Measurements from ENCODE around the gene MYNN. TPM values are rescaled to one million over a fixed set of nuclear protein-coding genes. Genes with fewer than 3 reads are reported as not detected.

The MYNN gene
- total RNA-seq, 1 donor from 2014 or later = 14.6 TPM

DNA sequence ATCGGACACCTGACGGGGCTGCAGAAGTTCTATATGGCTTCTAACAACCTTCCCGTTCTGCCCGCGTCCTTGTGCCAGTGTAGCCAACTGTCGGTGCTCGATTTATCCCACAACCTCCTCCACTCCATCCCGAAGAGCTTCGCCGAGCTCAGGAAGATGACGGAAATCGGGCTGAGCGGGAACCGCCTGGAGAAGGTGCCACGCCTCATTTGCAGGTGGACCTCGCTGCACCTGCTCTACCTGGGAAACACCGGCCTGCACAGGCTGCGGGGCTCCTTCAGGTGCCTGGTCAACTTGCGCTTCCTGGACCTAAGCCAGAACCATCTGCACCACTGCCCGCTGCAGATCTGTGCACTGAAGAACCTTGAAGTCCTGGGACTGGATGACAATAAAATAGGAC, 49.3 kb downstream of the MYNN start:
- intact Hi-C loops (cut with DNase I) = no loop called here
- Histone ChIP-seq H3K36me3 (no peaks in the 10 kb centered on the region), H3K4me3 (no peak overlapping the region), H3K4me1 (no peaks in the 10 kb centered on the region), H3K27me3 (no peaks in the 10 kb centered on the region), H3K9me3 (no peaks in the 10 kb centered on the region), H3K27ac (no peak overlapping the region)
- DNase-seq (no peak), ATAC-seq (peak; percentile 36)
- TF ChIP-seq CTCF (IDR thresholded peaks at IDR 0.05) = no peak

DNA sequence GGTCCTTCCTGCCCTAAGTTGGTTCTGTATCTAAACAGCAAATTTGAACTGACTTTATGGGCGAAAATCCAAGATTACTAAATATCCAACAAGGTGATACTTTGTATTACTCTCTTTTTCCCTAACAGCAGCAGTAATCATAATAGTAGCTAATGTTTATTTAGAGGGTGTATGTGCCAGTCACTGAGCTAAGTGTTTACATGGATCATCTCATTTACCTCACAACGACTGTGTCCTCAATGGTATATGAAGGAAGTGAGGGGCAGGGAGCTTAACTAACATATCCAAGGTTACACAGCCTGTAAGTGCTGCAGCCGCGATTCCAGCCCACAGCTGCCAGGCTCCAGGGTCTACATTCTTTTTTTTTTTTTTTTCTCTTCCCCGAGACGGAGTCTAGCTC, 49.8 kb downstream of the MYNN start:
- intact Hi-C loops (cut with DNase I) = no loop called here

GRCh38 chr3:169825316-169825715, 52.1 kb downstream of the MYNN start:
- Histone ChIP-seq H3K27me3 (no peaks in the 10 kb centered on the region), H3K4me3 (no peak overlapping the region), H3K36me3 (no peaks in the 10 kb centered on the region), H3K9me3 (no peaks in the 10 kb centered on the region), H3K27ac (no peak overlapping the region), H3K4me1 (peaks cover 6% of the 10 kb centered on the region)
- ATAC-seq (no peak), DNase-seq (no peak)
- no peak for TF ChIP-seq CTCF (IDR thresholded peaks at IDR 0.05)
- intact Hi-C loops (cut with DNase I) = no loop called here

More for the DNA sequence above, 49.8 kb downstream of the MYNN start:
- Histone ChIP-seq H3K4me3 (no peak overlapping the region), H3K9me3 (no peaks in the 10 kb centered on the region), H3K27ac (no peak overlapping the region), H3K36me3 (no peaks in the 10 kb centered on the region), H3K4me1 (no peaks in the 10 kb centered on the region), H3K27me3 (no peaks in the 10 kb centered on the region)
- no peak for TF ChIP-seq CTCF (IDR thresholded peaks at IDR 0.05)
- ATAC-seq (no peak), DNase-seq (no peak)

DNA sequence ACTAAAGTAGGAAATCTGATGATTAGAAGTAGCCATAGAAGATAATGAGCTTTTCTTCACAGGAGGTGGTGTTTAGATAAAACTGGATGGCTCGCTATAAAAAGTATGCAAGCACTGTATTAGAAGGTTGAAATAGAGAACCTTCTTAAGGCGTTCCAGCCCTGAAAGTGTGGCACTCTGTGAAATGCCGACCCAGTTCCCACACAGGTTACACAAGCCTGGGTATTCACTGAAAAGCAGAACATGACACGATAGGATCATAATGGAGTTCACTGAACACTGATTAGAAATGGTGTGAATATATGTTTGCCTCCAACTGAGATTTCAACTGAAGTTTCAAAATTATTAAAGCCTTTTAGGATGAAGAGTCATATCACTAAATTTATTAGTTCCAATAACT, 54.5 kb downstream of the MYNN start:
- no peak for TF ChIP-seq CTCF (IDR thresholded peaks at IDR 0.05)
- ATAC-seq = peak; percentile 55
- H3K4me3 ChIP-seq = no peak overlapping the region
- H3K27me3 ChIP-seq = no peaks in the 10 kb centered on the region
- H3K27ac ChIP-seq = no peak overlapping the region
- DNase-seq = no peak
- peaks cover 6% of the 10 kb centered on the region for H3K4me1 ChIP-seq
- intact Hi-C loops (cut with DNase I) = no loop called here
- no peaks in the 10 kb centered on the region for H3K9me3 ChIP-seq
- H3K36me3 ChIP-seq = no peaks in the 10 kb centered on the region

- no peak overlapping the region for H3K4me3 ChIP-seq
- H3K9me3 ChIP-seq = no peaks in the 10 kb centered on the region
- ATAC-seq (peak; percentile 36), DNase-seq (no peak)
- H3K4me1 ChIP-seq = no peaks in the 10 kb centered on the region
- intact Hi-C loops (cut with DNase I) = no loop called here
- no peak overlapping the region for H3K27ac ChIP-seq
- H3K36me3 ChIP-seq = no peaks in the 10 kb centered on the region
- no peaks in the 10 kb centered on the region for H3K27me3 ChIP-seq
- TF ChIP-seq CTCF (IDR thresholded peaks at IDR 0.05) = no peak
Observed at GRCh38 chr3:169835533-169835932, 62.3 kb downstream of the MYNN start.

Measured in upper lobe of right lung (tissue), 1 donor.